Esophagus muscularis mucosa (tissue), 3 donors: ENCODE data around the gene CARNS1.

Source experiments
- CTCF ChIP-seq, 3 experiments: fragments of 200-600 bp in 2 of 3; fragments of 450-650 bp in 1 of 3; sonication (generic) in 2 of 3; IDR thresholded peaks; one replicate each; pipeline ENCODE4 v1.5.1; 2017 to 2019; ENCODE audit warnings: antibody characterized with exemption in 3 of 3, mild to moderate bottlenecking in 2 of 3, moderate library complexity in 1 of 3
- POLR2A ChIP-seq: fragments of 450-650 bp; IDR thresholded peaks from one replicate; pipeline ENCODE4 v1.6.1; 2017; ENCODE audit warnings: antibody characterized with exemption, moderate library complexity, mild to moderate bottlenecking, low read depth

DNA sequence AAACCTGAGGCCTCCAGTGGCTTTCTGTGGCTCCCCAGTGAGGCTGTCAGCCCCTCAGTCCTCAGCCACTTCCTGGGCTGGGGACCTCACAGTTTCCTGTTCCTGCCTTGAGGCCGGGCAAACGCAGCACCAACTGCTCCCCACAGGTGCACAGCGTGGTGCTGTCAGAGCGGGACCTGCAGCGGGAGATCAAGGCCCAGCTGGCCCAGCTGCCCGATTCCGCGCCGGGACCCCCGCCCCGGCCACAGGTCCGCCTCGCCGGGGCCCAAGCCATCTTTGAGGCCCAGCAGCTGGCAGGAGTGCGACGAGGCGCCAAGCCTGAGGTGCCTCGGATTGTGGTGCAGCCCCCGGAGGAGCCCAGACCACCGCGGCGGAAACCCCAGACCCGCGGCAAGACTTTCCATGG lies 6.2 kb upstream of the CARNS1 start:
- TF ChIP-seq CTCF (IDR thresholded peaks at IDR 0.05) = no peak
- no peak for TF ChIP-seq POLR2A
